HepG2 (cell line): ENCODE results near the gene PPHLN1. TPM values are rescaled to one million over a fixed set of nuclear protein-coding genes. Genes with fewer than 3 reads are reported as not detected.

Experiments used
- ATAC-seq: fragments of 200-7000 bp; cut with Tn5 transposase; 3 replicates; pipeline ENCODE4 v1.9.1; 2020; ENCODE audit warnings: mild to moderate bottlenecking, moderate library complexity
- BruUV-seq: library from RNA; stranded (reverse); fragments of 400-500 nt; replicated peaks from 2 replicates; lab custom pipeline; 2021; lab: Mats Ljungman, UMichigan
- CTCF ChIA-PET: fragments of 300-600 bp; formaldehyde crosslinking; extraction: SDS; loops from one replicate; lab custom pipeline; 2021; ENCODE audit warnings: low total read pairs, inconsistent platforms, low intra/inter-chr PET ratio; lab: Yijun Ruan, JAX
- POLR2A ChIA-PET: fragments of 350-600 bp; sonication (Branson Sonifier 250); formaldehyde crosslinking; loops from one replicate; lab custom pipeline; 2020; ENCODE audit warnings: antibody characterized with exemption, inconsistent platforms; lab: Yijun Ruan, JAX
- DNase-seq: peaks from one replicate; pipeline ENCODE4 v3.0.0-alpha.2; 2015; ENCODE audit warnings: low spot score
- FAIRE-seq: peaks from 3 replicates; lab custom pipeline; 2011; peaks lifted over from hg19 to GRCh38; lab: Jason Lieb, UNC
- H2AFZ ChIP-seq: one replicate; pipeline ENCODE4 v1.6.1; 2011; ENCODE audit warnings: low read length, inconsistent platforms
- H3K27ac ChIP-seq: fragments of 300-600 bp; 3 replicates; pipeline ENCODE4 v1.8.0; 2011; ENCODE audit warnings: mixed run types, mild to moderate bottlenecking, mixed read lengths, low read length, inconsistent platforms; ENCODE audit not compliant: insufficient read depth; ENCODE audit errors: extremely low read length
- H3K27me3 ChIP-seq, 2 experiments: fragments of 200-600 bp in 1 of 2; 2 replicates in 1 of 2; 3 replicates in 1 of 2; pipeline versions ENCODE4 v1.6.0 to v1.8.0; 2011; ENCODE audit warnings: low read length in 2 of 2, mild to moderate bottlenecking in 2 of 2, moderate library complexity in 2 of 2, inconsistent platforms in 1 of 2; ENCODE audit not compliant: insufficient read depth in 2 of 2, control insufficient read depth in 1 of 2
- H3K36me3 ChIP-seq, 2 experiments: fragments of 200-600 bp in 1 of 2; replicated peaks in 1 of 2; 2 replicates in 1 of 2; 3 replicates in 1 of 2; pipeline versions ENCODE4 v1.5.1 to v1.8.0; 2011; ENCODE audit warnings: low read length in 2 of 2, inconsistent platforms in 1 of 2; ENCODE audit not compliant: insufficient read depth in 2 of 2, control insufficient read depth in 1 of 2
- H3K4me1 ChIP-seq: 2 replicates; pipeline ENCODE4 v1.5.1; 2012; ENCODE audit warnings: low read length, inconsistent platforms; ENCODE audit not compliant: insufficient read depth
- H3K4me2 ChIP-seq: 2 replicates; pipeline ENCODE4 v1.6.0; 2011; ENCODE audit warnings: low read depth, low read length, inconsistent platforms
- H3K4me3 ChIP-seq, 3 experiments: fragments of 200-600 bp in 1 of 3; sonication (generic), shearing (Covaris generic) in 1 of 3; replicated peaks in 1 of 3; 2 replicates each; pipeline ENCODE4 v1.5.1; 2011 to 2016; ENCODE audit warnings: low read length in 3 of 3, inconsistent platforms in 2 of 3, low read depth in 2 of 3, mild to moderate bottlenecking in 2 of 3, control low read depth in 1 of 3, mixed read lengths in 1 of 3; ENCODE audit not compliant: insufficient read depth in 1 of 3
- H3K79me2 ChIP-seq: one replicate; pipeline ENCODE4 v1.6.1; 2011; ENCODE audit warnings: low read length, inconsistent platforms; ENCODE audit not compliant: insufficient read depth
- H3K9ac ChIP-seq: 2 replicates; pipeline ENCODE4 v1.6.0; 2011; ENCODE audit warnings: mild to moderate bottlenecking, low read depth, low read length, inconsistent platforms; ENCODE audit not compliant: insufficient read depth
- H3K9me3 ChIP-seq: 2 replicates; pipeline ENCODE4 v1.5.1; 2012; ENCODE audit warnings: mild to moderate bottlenecking, low read length
- H4K20me1 ChIP-seq: 2 replicates; pipeline ENCODE4 v1.6.0; 2011; ENCODE audit warnings: inconsistent platforms, mild to moderate bottlenecking, low read length, moderate library complexity; ENCODE audit not compliant: insufficient read depth
- BCL6 ChIP-seq: IDR thresholded peaks from 2 replicates; pipeline ENCODE4 v1.6.1; 2016; ENCODE audit warnings: missing genetic modification reagents, missing compliant biosample characterization
- FOXA3 ChIP-seq: IDR thresholded peaks from 2 replicates; pipeline ENCODE4 v1.6.1; 2016; ENCODE audit warnings: missing genetic modification reagents, missing compliant biosample characterization
- NFE2 ChIP-seq: sonication (generic); formaldehyde crosslinking; IDR thresholded peaks from 2 replicates; pipeline ENCODE4 v1.4.0; 2020; ENCODE audit warnings: missing genetic modification reagents
- RCOR2 ChIP-seq: IDR thresholded peaks from 2 replicates; pipeline ENCODE4 v1.6.1; 2016; ENCODE audit warnings: missing biosample characterization, missing genetic modification reagents
- TFE3 ChIP-seq: IDR thresholded peaks from 2 replicates; pipeline ENCODE4 v1.6.1; 2016
- ZNF331 ChIP-seq: sonication (generic); formaldehyde crosslinking; IDR thresholded peaks from 2 replicates; pipeline ENCODE4 v1.4.0; 2020; ENCODE audit warnings: missing genetic modification reagents
- ZNF574 ChIP-seq: sonication (generic); formaldehyde crosslinking; IDR thresholded peaks from 2 replicates; pipeline ENCODE4 v1.4.0; 2020; ENCODE audit warnings: missing genetic modification reagents
- ZNF644 ChIP-seq: IDR thresholded peaks from 2 replicates; pipeline ENCODE4 v1.6.1; 2016; ENCODE audit warnings: low read depth
- ZNF883 ChIP-seq: sonication (generic); formaldehyde crosslinking; IDR thresholded peaks from 2 replicates; pipeline ENCODE4 v1.5.1; 2020; ENCODE audit warnings: mild to moderate bottlenecking, missing genetic modification reagents; ENCODE audit errors: not compliant biosample characterization
- WGBS: methylation state at CpG from one replicate; pipeline ENCODE4 v1.1.6; 2017; ENCODE audit warnings: low lambda C conversion rate; 5-methylcytosine and 5-hydroxymethylcytosine counted together
- in situ Hi-C: cut with HindIII; loops from 2 replicates; pipeline ENCODE4 v1.10.0; 2017; ENCODE audit warnings: low pct_unique_long_range_greater_than_20kb; ENCODE audit not compliant: extremely low pct_ligation_motif_present
- intact Hi-C: fragments of 100-400 bp; cut with micrococcal nuclease; formaldehyde crosslinking; loops from one replicate; pipeline ENCODE4 v1.10.0; 2022; ENCODE audit not compliant: unreplicated experiment
- polyA plus RNA-seq, 8 experiments: library from polyadenylated mRNA; depleted of rRNA in 3 of 8; stranded (reverse) in 7 of 8; unstranded in 1 of 8; fragments of >200 nt; fragmentation: Illumina TruSeq in 4 of 8; extraction: Trizol in 4 of 8; gene quantifications; 2 replicates each; pipeline versions ENCODE4 v1.2.1 to v1.2.3, GENCODE V29; 2011 to 2016; ENCODE audit warnings: low read depth in 4 of 8, missing spikeins in 1 of 8, mixed read lengths in 1 of 8; ENCODE audit not compliant: insufficient read depth in 1 of 8
- total RNA-seq, 5 experiments: library from RNA; depleted of rRNA; stranded (reverse); fragments of >200 nt; fragmentation: Illumina TruSeq; extraction: Trizol; gene quantifications; 2 replicates each; pipeline ENCODE4 v1.2.3, GENCODE V29; 2016; ENCODE audit warnings: low read depth in 1 of 5

PPHLN1 gene
- total and polyA plus RNA-seq, 2 of the 13 experiments (the other 11 are each of a cell fraction or from before 2014, with no cell fraction given) = 43.4 to 66.0 TPM

- CTCF ChIA-PET = no interaction called here
- H3K9ac ChIP-seq = no peak overlapping the region
- DNase-seq = no peak
- intact Hi-C loops (loop anchor here (5.0 kb wide), 1 partner anchor 1352 kb away; no protein-coding TSS in a partner anchor), in situ Hi-C loops (no loop called here)
- no peak for ATAC-seq
- POLR2A ChIA-PET = no interaction called here
- TF ChIP-seq RCOR2 (CRISPR knock-in tag) (no peak), TFE3 (CRISPR knock-in tag) (no peak), NFE2 (no peak), ZNF883 (CRISPR knock-in tag) (no peak), BCL6 (CRISPR knock-in tag) (peak; percentile 50), FOXA3 (CRISPR knock-in tag) (no peak), ZNF644 (CRISPR knock-in tag) (no peak), ZNF331 (no peak), ZNF574 (CRISPR knock-in tag) (no peak)
- H2AFZ ChIP-seq = no peak overlapping the region
- H3K4me2 ChIP-seq = no peak overlapping the region
- WGBS = 85% methylated on average over 9 of the region's 9 CpGs
- no peaks in the 10 kb centered on the region for H3K27me3 ChIP-seq
- no TSS peak for BruUV-seq
- no peak overlapping the region for H3K27ac ChIP-seq
- no peaks in the 10 kb centered on the region for H3K9me3 ChIP-seq
- FAIRE-seq = no peak
- 0 out of 2 replicates have a peak, but pooled peaks cover 5% of the 10 kb centered on the region for H3K4me1 ChIP-seq
- H3K4me3 ChIP-seq = no peak overlapping the region
- no peaks in the 10 kb centered on the region for H4K20me1 ChIP-seq
- peaks cover 4% of the 10 kb centered on the region for H3K79me2 ChIP-seq
- H3K36me3 ChIP-seq = peaks cover 0 to 9% of the 10 kb centered on the region in 2 experiments; a peak in 1 of 5 replicates
Observed at GRCh38 chr12:42364692-42365091, 38.7 kb downstream of the PPHLN1 start.
